BJ (cell line): ENCODE data around the gene TNXB. TPM values are rescaled to one million over a fixed set of nuclear protein-coding genes. Genes with fewer than 3 reads are reported as not detected.
"Not testable (repeated sequence)": the region's sequence is repeated elsewhere in the genome, so short reads cannot be mapped to it uniquely, and the experiment has no call there.

ENCODE experiments used
- CTCF ChIA-PET: fragments of 350-600 bp; formaldehyde crosslinking; extraction: SDS; loops from one replicate; lab custom pipeline; 2021; ENCODE audit warnings: antibody characterized with exemption, inconsistent platforms; lab: Yijun Ruan, JAX
- POLR2A ChIA-PET: fragments of 300-600 bp; sonication (Branson Sonifier 250); formaldehyde crosslinking; extraction: SDS; loops from one replicate; lab custom pipeline; 2021; ENCODE audit warnings: antibody characterized with exemption; lab: Charles Lee
- DNase-seq: peaks from one replicate; pipeline ENCODE4 v3.0.0-alpha.2; 2011; ENCODE audit warnings: low read depth
- H3K27me3 ChIP-seq: 2 replicates; pipeline ENCODE4 v1.6.0; 2011; ENCODE audit warnings: low read length; ENCODE audit not compliant: control insufficient read depth, insufficient read depth
- H3K36me3 ChIP-seq: 2 replicates; pipeline ENCODE4 v1.5.1; 2011; ENCODE audit warnings: low read length; ENCODE audit not compliant: control insufficient read depth, insufficient read depth
- H3K4me3 ChIP-seq: 2 replicates; pipeline ENCODE4 v1.5.1; 2011; ENCODE audit warnings: low read depth, mild to moderate bottlenecking, control low read depth, low read length
- CTCF ChIP-seq: IDR thresholded peaks from 2 replicates; pipeline ENCODE4 v1.5.1; 2011; ENCODE audit warnings: low read depth, mild to moderate bottlenecking, control low read depth, inconsistent platforms, low read length, moderate library complexity; ENCODE audit not compliant: insufficient read depth
- polyA plus RNA-seq: library from polyadenylated mRNA; depleted of rRNA; stranded (reverse); fragments of >200 nt; gene quantifications from 2 replicates; pipeline ENCODE4 v1.2.3, GENCODE V29; 2011

The TNXB gene
- polyA plus RNA-seq, 1 experiment, result 0.60 TPM

GRCh38 chr6:32105433-32105832, 3.7 kb downstream of the TNXB start:
- DNase-seq, result no peak
- peaks cover 4% of the 10 kb centered on the region for H3K27me3 ChIP-seq
- CTCF ChIA-PET, result no interaction called here
- POLR2A ChIA-PET, result no interaction called here
- no peaks in the 10 kb centered on the region for H3K36me3 ChIP-seq
- TF ChIP-seq CTCF, result no peak
- no peak overlapping the region for H3K4me3 ChIP-seq

- ChIA-PET POLR2A (no interaction called here), CTCF (interaction anchor here (1.8 to 3.2 kb wide), 3 partner anchors 9 to 55 kb away, joined by 6 to 11 read pairs (median 8); no protein-coding TSS in a partner anchor)
- Histone ChIP-seq H3K27me3 (peaks cover 11% of the 10 kb centered on the region), H3K36me3 (no peaks in the 10 kb centered on the region), H3K4me3 (no peak overlapping the region)
- TF ChIP-seq CTCF, result no peak
- DNase-seq, result no peak
Measured at GRCh38 chr6:32102255-32102654, 6.9 kb downstream of the TNXB start.

GRCh38 chr6:32100251-32100650, 8.9 kb downstream of the TNXB start:
- H3K36me3 ChIP-seq, CTCF ChIA-PET, POLR2A ChIA-PET, DNase-seq, H3K4me3 ChIP-seq: not testable (repeated sequence)
- H3K27me3 ChIP-seq, result peaks cover 26% of the 10 kb centered on the region

GRCh38 chr6:32097364-32097763, 11.8 kb downstream of the TNXB start:
- POLR2A ChIA-PET, result no interaction called here
- Histone ChIP-seq H3K36me3 (no peaks in the 10 kb centered on the region), H3K4me3 (no peak overlapping the region), H3K27me3 (peaks cover 31% of the 10 kb centered on the region)
- no peak for DNase-seq
- TF ChIP-seq CTCF, result no peak
- CTCF ChIA-PET, result interaction anchor here (1.0 kb wide), 1 partner anchor 15 kb away, joined by 3 read pairs; no protein-coding TSS in a partner anchor

- ChIA-PET POLR2A (no interaction called here), CTCF (interaction anchor here (0.7 to 1.1 kb wide), 4 partner anchors 11 to 22 kb away, joined by 3 to 5 read pairs (median 3); no protein-coding TSS in a partner anchor)
- no peak overlapping the region for H3K4me3 ChIP-seq
- H3K27me3 ChIP-seq, result peaks cover 31% of the 10 kb centered on the region
- DNase-seq, result no peak
- no peaks in the 10 kb centered on the region for H3K36me3 ChIP-seq
- no peak for TF ChIP-seq CTCF
Measured at GRCh38 chr6:32096394-32097258, 12.5 kb downstream of the TNXB start.
